Loucy (cell line): Measurements from ENCODE around the gene QDPR.

Source experiments
- H2AFZ ChIP-seq: fragments of 200-600 bp; sonication (generic); 2 replicates; pipeline ENCODE4 v1.6.0; 2016; ENCODE audit warnings: antibody characterized with exemption, mild to moderate bottlenecking, low read length, moderate library complexity
- H3F3A ChIP-seq: fragments of 200-600 bp; 2 replicates; pipeline ENCODE4 v1.6.0; 2016; ENCODE audit warnings: antibody characterized with exemption, low read depth, mild to moderate bottlenecking
- H3K27me3 ChIP-seq: fragments of 200-600 bp; sonication (generic); 2 replicates; pipeline ENCODE4 v1.6.1; 2014; ENCODE audit warnings: low read length, mild to moderate bottlenecking; ENCODE audit not compliant: insufficient read depth, poor library complexity, severe bottlenecking
- H3K36me3 ChIP-seq: fragments of 200-600 bp; sonication (generic); 2 replicates; pipeline ENCODE4 v1.6.1; 2016; ENCODE audit warnings: low read length; ENCODE audit not compliant: insufficient read depth
- H3K4me1 ChIP-seq: fragments of 200-600 bp; sonication (generic); 2 replicates; pipeline ENCODE4 v1.5.1; 2014; ENCODE audit warnings: low read length, mild to moderate bottlenecking; ENCODE audit not compliant: insufficient read depth, poor library complexity, severe bottlenecking
- H3K4me2 ChIP-seq: fragments of 200-600 bp; sonication (generic); 2 replicates; pipeline ENCODE4 v1.6.0; 2014; ENCODE audit warnings: antibody characterized with exemption, low read length, low read depth, mild to moderate bottlenecking; ENCODE audit not compliant: poor library complexity, severe bottlenecking
- H3K4me3 ChIP-seq: fragments of 200-600 bp; sonication (generic); 2 replicates; pipeline ENCODE4 v1.5.1; 2014; ENCODE audit warnings: low read length, mild to moderate bottlenecking, mixed read lengths; ENCODE audit not compliant: poor library complexity, severe bottlenecking
- H3K79me2 ChIP-seq: fragments of 200-600 bp; sonication (generic); 2 replicates; pipeline ENCODE4 v1.6.1; 2014; ENCODE audit warnings: low read length; ENCODE audit not compliant: insufficient read depth
- H3K9ac ChIP-seq: fragments of 200-600 bp; sonication (generic); 2 replicates; pipeline ENCODE4 v1.6.0; 2014; ENCODE audit warnings: mild to moderate bottlenecking, low read depth, low read length, moderate library complexity; ENCODE audit not compliant: poor library complexity, severe bottlenecking
- H3K9me2 ChIP-seq: fragments of 200-600 bp; sonication (generic); replicated peaks from 2 replicates; pipeline ENCODE4 v1.6.1; 2016; ENCODE audit warnings: low read depth, low read length, mixed read lengths
- H3K9me3 ChIP-seq: fragments of 200-600 bp; sonication (generic); 2 replicates; pipeline ENCODE4 v1.6.1; 2014; ENCODE audit warnings: mild to moderate bottlenecking, antibody characterized with exemption, low read length, low read depth; ENCODE audit not compliant: insufficient read depth
- H4K20me1 ChIP-seq: fragments of 200-600 bp; sonication (generic); 2 replicates; pipeline ENCODE4 v1.6.0; 2014; ENCODE audit warnings: antibody characterized with exemption, low read length, mild to moderate bottlenecking; ENCODE audit not compliant: insufficient read depth, poor library complexity, severe bottlenecking
- EZH2phosphoT487 ChIP-seq: fragments of 200-600 bp; IDR thresholded peaks from 2 replicates; pipeline ENCODE4 v1.6.1; 2018; ENCODE audit warnings: antibody characterized with exemption, mild to moderate bottlenecking, moderate library complexity, borderline replicate concordance
- TF ChIP-seq, protein P1 (sequence below): fragments of 200-600 bp; sonication (generic); conservative IDR thresholded peaks from 2 replicates; pipeline ENCODE4 v1.5.1; 2014; ENCODE audit warnings: mild to moderate bottlenecking, antibody characterized with exemption, low read length

Gene QDPR

DNA sequence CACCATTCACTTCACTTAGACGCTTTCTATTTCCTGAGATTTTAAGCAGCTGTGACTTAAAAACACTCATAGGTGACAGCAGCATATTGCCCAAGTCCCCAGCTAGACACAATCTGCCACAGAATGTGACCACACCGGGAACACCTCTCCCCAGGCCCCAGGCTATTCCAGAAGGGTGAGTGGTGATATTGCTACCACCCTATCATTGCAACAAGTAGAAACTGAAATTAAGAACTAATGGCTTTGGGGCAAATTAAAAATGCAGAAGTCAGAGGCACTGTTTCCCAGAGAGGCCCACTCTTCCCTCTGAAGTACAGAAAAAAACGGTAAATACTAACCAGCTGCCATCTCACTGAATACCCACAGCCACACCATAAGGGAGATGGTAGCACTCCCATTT, 35.0 kb downstream of the QDPR start:
- Histone ChIP-seq H3K4me1 (no peaks in the 10 kb centered on the region), H3K27me3 (no peaks in the 10 kb centered on the region), H3K79me2 (no peaks in the 10 kb centered on the region), H3K9ac (no peak overlapping the region), H3K9me3 (no peaks in the 10 kb centered on the region), H2AFZ (no peak overlapping the region), H3F3A (no peaks in the 10 kb centered on the region), H3K9me2 (no peaks in the 10 kb centered on the region), H4K20me1 (no peaks in the 10 kb centered on the region), H3K4me2 (no peak overlapping the region), H3K4me3 (no peak overlapping the region), H3K36me3 (no peaks in the 10 kb centered on the region)
- TF ChIP-seq EZH2phosphoT487: no peak
- TF ChIP-seq, protein P1, sequence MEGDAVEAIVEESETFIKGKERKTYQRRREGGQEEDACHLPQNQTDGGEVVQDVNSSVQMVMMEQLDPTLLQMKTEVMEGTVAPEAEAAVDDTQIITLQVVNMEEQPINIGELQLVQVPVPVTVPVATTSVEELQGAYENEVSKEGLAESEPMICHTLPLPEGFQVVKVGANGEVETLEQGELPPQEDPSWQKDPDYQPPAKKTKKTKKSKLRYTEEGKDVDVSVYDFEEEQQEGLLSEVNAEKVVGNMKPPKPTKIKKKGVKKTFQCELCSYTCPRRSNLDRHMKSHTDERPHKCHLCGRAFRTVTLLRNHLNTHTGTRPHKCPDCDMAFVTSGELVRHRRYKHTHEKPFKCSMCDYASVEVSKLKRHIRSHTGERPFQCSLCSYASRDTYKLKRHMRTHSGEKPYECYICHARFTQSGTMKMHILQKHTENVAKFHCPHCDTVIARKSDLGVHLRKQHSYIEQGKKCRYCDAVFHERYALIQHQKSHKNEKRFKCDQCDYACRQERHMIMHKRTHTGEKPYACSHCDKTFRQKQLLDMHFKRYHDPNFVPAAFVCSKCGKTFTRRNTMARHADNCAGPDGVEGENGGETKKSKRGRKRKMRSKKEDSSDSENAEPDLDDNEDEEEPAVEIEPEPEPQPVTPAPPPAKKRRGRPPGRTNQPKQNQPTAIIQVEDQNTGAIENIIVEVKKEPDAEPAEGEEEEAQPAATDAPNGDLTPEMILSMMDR: no peak

DNA sequence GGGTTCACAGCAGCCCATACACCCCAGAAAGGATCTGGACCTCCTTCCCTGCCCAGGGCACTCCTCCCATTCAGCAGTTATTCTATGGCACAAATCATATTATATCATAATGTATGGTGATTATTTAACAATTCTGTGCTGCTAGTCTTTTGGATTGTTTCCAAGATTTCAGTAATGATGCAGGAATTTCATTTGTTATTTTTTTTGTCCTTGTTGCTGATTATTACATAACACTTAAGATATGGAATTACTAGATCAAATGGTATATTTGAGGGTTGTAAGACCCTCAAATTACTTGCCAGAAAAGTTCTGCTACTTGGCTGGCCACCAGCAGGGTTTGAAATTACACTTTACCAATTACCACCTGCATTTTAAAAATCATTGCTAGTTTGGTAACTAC, 36.4 kb downstream of the QDPR start:
- Histone ChIP-seq H3F3A (no peaks in the 10 kb centered on the region), H3K9me3 (no peaks in the 10 kb centered on the region), H3K79me2 (no peaks in the 10 kb centered on the region), H3K27me3 (no peaks in the 10 kb centered on the region), H3K4me2 (no peak overlapping the region), H3K9me2 (no peaks in the 10 kb centered on the region), H3K36me3 (no peaks in the 10 kb centered on the region), H4K20me1 (no peaks in the 10 kb centered on the region), H2AFZ (no peak overlapping the region), H3K4me1 (no peaks in the 10 kb centered on the region), H3K4me3 (no peak overlapping the region), H3K9ac (no peak overlapping the region)
- no peak for TF ChIP-seq EZH2phosphoT487
- TF ChIP-seq, protein P1: no peak

DNA sequence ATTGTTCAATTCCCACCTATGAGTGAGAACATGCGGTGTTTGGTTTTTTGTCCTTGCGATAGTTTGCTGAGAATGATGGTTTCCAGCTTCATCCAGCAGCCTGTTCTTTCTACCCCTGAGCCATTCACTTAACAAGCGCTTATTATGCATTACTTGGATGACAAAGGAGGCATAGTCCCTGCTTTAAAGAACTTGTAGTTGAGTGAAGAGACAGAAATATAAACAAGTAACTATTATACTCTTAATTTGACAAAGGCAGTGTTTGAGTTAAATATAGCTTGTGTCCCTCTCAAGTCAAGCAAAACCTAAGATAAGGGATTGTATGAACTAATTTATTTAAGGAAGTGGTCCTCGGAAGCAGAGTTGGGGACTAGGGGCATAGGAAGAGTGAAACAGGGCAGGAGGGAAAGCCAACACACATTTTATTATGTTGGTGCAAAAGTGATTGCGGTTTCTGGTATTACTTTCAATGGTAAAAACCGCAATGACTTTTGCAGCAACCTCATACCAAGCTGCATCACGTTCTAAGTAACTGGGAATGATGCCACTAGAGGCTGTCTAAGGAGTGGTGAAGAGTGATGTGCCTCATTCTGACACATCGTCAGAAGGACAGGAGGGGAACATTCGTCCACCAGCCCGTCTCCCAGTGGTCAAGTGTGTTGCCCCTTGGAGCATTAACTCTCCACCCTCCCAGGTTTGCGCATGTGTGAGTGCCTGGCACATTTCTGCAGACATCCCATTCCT, 41.8 kb downstream of the QDPR start:
- Histone ChIP-seq H3K9me2 (no peaks in the 10 kb centered on the region), H3K9ac (no peak overlapping the region), H3K79me2 (no peaks in the 10 kb centered on the region), H3K4me2 (no peak overlapping the region), H3K36me3 (no peaks in the 10 kb centered on the region), H4K20me1 (no peaks in the 10 kb centered on the region), H3K27me3 (no peaks in the 10 kb centered on the region), H3K4me3 (no peak overlapping the region), H3F3A (no peaks in the 10 kb centered on the region), H3K9me3 (no peaks in the 10 kb centered on the region), H2AFZ (no peak overlapping the region), H3K4me1 (no peaks in the 10 kb centered on the region)
- TF ChIP-seq, protein P1: no peak
- TF ChIP-seq EZH2phosphoT487: no peak
